ENCODE measurements around the gene KCNK13. TPM values are rescaled to one million over a fixed set of nuclear protein-coding genes. Genes with fewer than 3 reads are reported as not detected.

KCNK13 gene
- total RNA-seq, 1 experiment from 2014 or later, result not detected

GRCh38 chr14:90060312-90060964, 1.4 kb upstream of the KCNK13 start:
- CTCF ChIA-PET, result interaction anchor here (0.7 kb wide), 1 partner anchor 87 kb away, joined by 3 read pairs; no protein-coding TSS in a partner anchor
- no peak for DNase-seq (ENCODE audit: low read depth, low spot score)
- TF ChIP-seq SIN3A (IDR thresholded peaks at IDR 0.05; ENCODE audit: borderline replicate concordance, insufficient read depth, low read depth, low read length) (no peak), CTCF (IDR thresholded peaks at IDR 0.05) (peak; percentile 77), REST (IDR thresholded peaks at IDR 0.05; ENCODE audit: insufficient read depth in 1 of 2, low read depth in 2 of 2, low read length in 1 of 2) (no peak), POLR2AphosphoS5 (IDR thresholded peaks at IDR 0.05; ENCODE audit: low read depth, low read length) (no peak)
- no TSS peak for BruUV-seq (replicated peaks)
- Histone ChIP-seq H3K4me1 (ENCODE audit: control insufficient read depth, insufficient read depth, low read length) (no peaks in the 10 kb centered on the region; the same call in 1 of the 2 replicates), H3K9me3 (ENCODE audit: control insufficient read depth, insufficient read depth, low read depth, low read length) (no peaks in the 10 kb centered on the region), H3K27me3 (ENCODE audit: control insufficient read depth, insufficient read depth, low read length) (peaks cover 27% of the 10 kb centered on the region), H3K4me3 (ENCODE audit: low read depth in 2 of 2, low read length in 2 of 2) (peak overlapping the region; percentile 41 to 54), H3K36me3 (ENCODE audit: control insufficient read depth, insufficient read depth, low read length) (no peaks in the 10 kb centered on the region), H3K27ac (ENCODE audit: low read length) (no peak overlapping the region)
- POLR2A ChIA-PET, result no interaction called here
- in situ Hi-C loops (cut with HindIII; ENCODE audit: low pct_unique_long_range_greater_than_20kb, low sequenced_read_pairs) (no loop called here), intact Hi-C loops (cut with micrococcal nuclease; ENCODE audit: unreplicated experiment) (loop anchor here (5.0 kb wide), 1 partner anchor 88 kb away; no protein-coding TSS in a partner anchor)
- ATAC-seq, result peak; percentile 88

GRCh38 chr14:90060965-90061684, 669 bp upstream of the KCNK13 start:
- H3K9me3 ChIP-seq (ENCODE audit: control insufficient read depth, insufficient read depth, low read depth, low read length), result no peaks in the 10 kb centered on the region
- no TSS peak for BruUV-seq (replicated peaks)
- POLR2A ChIA-PET, result no interaction called here
- in situ Hi-C loops (cut with HindIII; ENCODE audit: low pct_unique_long_range_greater_than_20kb, low sequenced_read_pairs) (no loop called here), intact Hi-C loops (cut with micrococcal nuclease; ENCODE audit: unreplicated experiment) (loop anchor here (5.0 kb wide), 1 partner anchor 89 kb away; no protein-coding TSS in a partner anchor)
- DNase-seq (ENCODE audit: low read depth, low spot score) (no peak), ATAC-seq (peak; percentile 49)
- H3K27me3 ChIP-seq (ENCODE audit: control insufficient read depth, insufficient read depth, low read length), result peaks cover 25% of the 10 kb centered on the region
- TF ChIP-seq SIN3A (IDR thresholded peaks at IDR 0.05; ENCODE audit: borderline replicate concordance, insufficient read depth, low read depth, low read length), result no peak
- CTCF ChIA-PET, result no interaction called here
- H3K36me3 ChIP-seq (ENCODE audit: control insufficient read depth, insufficient read depth, low read length), result no peaks in the 10 kb centered on the region
- H3K4me1 ChIP-seq (ENCODE audit: control insufficient read depth, insufficient read depth, low read length), result no peaks in the 10 kb centered on the region; the same call in 1 of the 2 replicates
- no peak overlapping the region for H3K27ac ChIP-seq (ENCODE audit: low read length)
- peak overlapping the region; percentile 41 to 54 for H3K4me3 ChIP-seq (ENCODE audit: low read depth in 2 of 2, low read length in 2 of 2)

Measured in Panc1 (cell line).